T47D (cell line): ENCODE data around the gene CXCR2.

Source experiments
- DNase-seq, 2 experiments: peaks; one replicate each; pipeline versions ENCODE4 v3.0.0 to v3.0.0-alpha.2; 2011 to 2012; ENCODE audit warnings: low read depth in 1 of 2, low spot score in 1 of 2
- JUND ChIP-seq: IDR thresholded peaks from 2 replicates; pipeline ENCODE4 v1.6.1; 2012; ENCODE audit warnings: low read depth
- in situ Hi-C: cut with HindIII; loops from 2 replicates; pipeline ENCODE4 v1.10.0; 2016; ENCODE audit warnings: low sequenced_read_pairs, low pct_unique_long_range_greater_than_20kb

The CXCR2 gene

DNA sequence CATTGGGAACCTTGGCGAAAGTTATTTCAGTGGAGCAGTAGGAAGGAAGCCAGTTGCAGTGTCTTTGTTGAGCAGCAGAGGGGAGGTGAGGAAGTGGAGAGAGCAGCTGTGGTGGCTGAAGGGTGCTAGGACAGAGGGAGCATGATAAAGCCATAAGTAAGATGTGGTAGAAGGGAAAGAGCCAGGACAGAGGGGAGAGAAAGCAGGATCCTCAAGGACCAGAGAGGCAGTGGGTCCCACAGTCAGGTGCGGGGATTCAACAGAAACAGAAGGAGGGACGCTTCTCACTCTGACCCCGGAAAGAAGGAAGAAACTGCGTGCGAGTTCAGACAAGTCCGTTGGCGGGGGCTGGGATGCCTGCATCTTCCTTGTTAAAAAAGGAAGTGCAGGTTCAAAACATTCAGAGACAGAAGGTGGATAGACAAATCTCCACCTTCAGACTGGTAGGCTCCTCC lies at the start of gene CXCR2:
Gene CXCR2 (plus strand): TSS at position 403 of the 455 bp plus-strand sequence. CDS start 8,774 bp downstream, outside the sequence.
- TF ChIP-seq JUND = no peak
- peak in 1 of 2 experiments; percentile 15 for DNase-seq
- in situ Hi-C loops = no loop called here

DNA sequence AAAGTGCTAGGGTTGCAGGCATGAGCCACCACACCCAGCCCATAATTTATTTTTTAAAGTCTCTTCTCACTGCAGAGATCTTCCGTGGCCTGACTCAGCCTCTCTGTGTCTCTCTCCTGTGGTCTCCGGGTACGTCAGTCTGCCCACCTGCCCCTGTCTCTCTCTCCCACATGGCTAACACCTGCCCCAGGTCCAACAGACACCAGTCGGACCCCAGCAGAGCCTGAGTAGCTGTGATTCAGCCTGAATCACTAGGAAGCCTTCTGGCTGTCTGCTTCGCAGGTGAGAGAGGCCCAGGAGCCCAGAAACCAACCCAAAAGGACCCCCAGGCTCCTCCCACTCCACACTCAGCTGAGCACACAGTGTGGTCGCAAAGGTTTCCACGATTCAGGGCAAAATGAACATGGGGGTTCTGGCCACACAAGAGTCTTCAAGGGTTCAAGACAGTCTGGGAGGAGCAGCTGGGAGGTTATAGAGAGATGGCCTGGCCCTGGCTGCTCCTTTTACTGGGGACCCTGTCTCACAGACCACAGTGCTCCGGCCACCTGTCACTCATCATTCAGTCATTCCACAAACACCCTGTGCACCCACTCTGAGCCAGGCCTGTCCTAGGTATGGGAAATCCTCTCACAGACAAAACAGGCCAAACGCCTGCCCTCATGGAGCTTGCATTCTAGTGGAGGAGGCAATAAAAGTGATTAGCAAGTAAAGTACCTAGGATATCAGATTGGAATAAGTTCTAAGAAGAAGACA lies 48.2 kb upstream of the CXCR2 start:
- in situ Hi-C loops = no loop called here
- no peak for TF ChIP-seq JUND
- DNase-seq = no peak

- in situ Hi-C loops = no loop called here
- no peak for DNase-seq
- TF ChIP-seq JUND = no peak
Observed at GRCh38 chr2:218079943-218080913, 45.6 kb upstream of the CXCR2 start.

GRCh38 chr2:218081063-218081462 lies 44.8 kb upstream of the CXCR2 start:
- TF ChIP-seq JUND = no peak
- in situ Hi-C loops = no loop called here
- DNase-seq = no peak

DNA sequence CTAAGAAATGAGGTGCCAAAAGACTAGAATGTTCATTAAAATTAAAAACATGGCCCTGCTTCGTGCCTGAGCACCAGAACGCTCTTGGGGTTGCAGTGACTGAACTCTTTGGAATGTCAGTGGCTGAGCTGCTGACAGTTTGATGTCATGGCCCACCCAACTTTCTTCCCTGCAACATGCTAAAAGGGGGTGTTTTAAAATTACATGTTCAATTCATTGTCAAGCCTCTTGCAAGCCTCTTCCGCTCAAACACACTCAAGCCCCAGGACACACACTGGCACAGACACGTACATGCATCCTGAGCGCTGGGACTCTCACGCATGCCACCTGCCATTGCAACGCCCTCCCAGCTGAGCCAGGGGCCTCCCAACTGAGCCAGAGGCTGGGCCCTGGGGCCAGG lies 44.1 kb upstream of the CXCR2 start:
- in situ Hi-C loops = no loop called here
- no peak for TF ChIP-seq JUND
- DNase-seq = no peak

- no peak for TF ChIP-seq JUND
- no peak for DNase-seq
- in situ Hi-C loops = no loop called here
Observed at GRCh38 chr2:218082586-218083351, 43.1 kb upstream of the CXCR2 start.

GRCh38 chr2:218083352-218083676 lies 42.5 kb upstream of the CXCR2 start:
- TF ChIP-seq JUND = no peak
- in situ Hi-C loops = no loop called here
- DNase-seq = no peak

- TF ChIP-seq JUND = no peak
- in situ Hi-C loops = no loop called here
- no peak for DNase-seq
Observed at GRCh38 chr2:218086478-218086877, 39.4 kb upstream of the CXCR2 start.

- DNase-seq = no peak
- in situ Hi-C loops = no loop called here
- no peak for TF ChIP-seq JUND
Observed at GRCh38 chr2:218089259-218089658, 36.6 kb upstream of the CXCR2 start.

GRCh38 chr2:218091746-218092145 lies 34.1 kb upstream of the CXCR2 start:
- DNase-seq = no peak
- in situ Hi-C loops = no loop called here
- TF ChIP-seq JUND = no peak

- no peak for TF ChIP-seq JUND
- in situ Hi-C loops = no loop called here
- DNase-seq = no peak
Observed at GRCh38 chr2:218093879-218094278, 31.9 kb upstream of the CXCR2 start.

- in situ Hi-C loops = no loop called here
- TF ChIP-seq JUND = no peak
- DNase-seq = no peak
Observed at GRCh38 chr2:218095853-218096252, 30.0 kb upstream of the CXCR2 start.
